Peyer's patch (tissue), 4 donors: ENCODE data around the gene TMEM88.
A peak's percentile ranks its signal among the peaks of the same experiment; 100 is the strongest.

ENCODE experiments used
- CTCF ChIP-seq, 6 experiments: fragments of 450-650 bp in 4 of 6; fragments of 200-600 bp in 2 of 6; sonication (generic) in 1 of 6; IDR thresholded peaks; one replicate each; pipeline ENCODE4 v1.5.1; 2017 to 2019; ENCODE audit warnings: antibody characterized with exemption in 6 of 6, mild to moderate bottlenecking in 3 of 6, moderate library complexity in 1 of 6
- POLR2A ChIP-seq, 2 donors: fragments of 450-650 bp; IDR thresholded peaks; one replicate each; pipeline ENCODE4 v1.5.1; 2017; ENCODE audit warnings: antibody characterized with exemption in 2 of 2, mild to moderate bottlenecking in 2 of 2, moderate library complexity in 2 of 2

GRCh38 chr17:7836596-7837407 lies 18.1 kb upstream of the TMEM88 start:
- TF ChIP-seq CTCF (IDR thresholded peaks at IDR 0.05) (peak in 1 of 6 experiments; percentile 37), POLR2A (IDR thresholded peaks at IDR 0.05) (peak in 1 of 2 donors; percentile 54)
